B cell (primary cell): Measurements from ENCODE around the gene KRTAP9-4. TPM values are rescaled to one million over a fixed set of nuclear protein-coding genes. Genes with fewer than 3 reads are reported as not detected.

Experiments
- ATAC-seq: fragments of 200-7000 bp; cut with Tn5 transposase; one replicate; pipeline ENCODE4 v1.10.0; 2021; ENCODE audit warnings: low read depth, mild to moderate bottlenecking, moderate number of reproducible peaks, moderate library complexity
- CTCF ChIA-PET: fragments of 350-600 bp; sonication (Branson Sonifier 250); formaldehyde crosslinking; loops from one replicate; lab custom pipeline; 2021; ENCODE audit warnings: antibody characterized with exemption, inconsistent platforms; lab: Charles Lee
- POLR2A ChIA-PET: fragments of 350-600 bp; sonication (Branson Sonifier 250); formaldehyde crosslinking; loops from one replicate; lab custom pipeline; 2021; ENCODE audit warnings: antibody characterized with exemption; lab: Charles Lee
- DNase-seq: peaks from one replicate; pipeline ENCODE4 v3.0.0; 2013
- H2AFZ ChIP-seq: 2 replicates; pipeline ENCODE4 v1.6.1; 2012; ENCODE audit warnings: mild to moderate bottlenecking, low read depth, low read length; ENCODE audit not compliant: insufficient read depth, poor library complexity, severe bottlenecking
- H3K27ac ChIP-seq, 2 donors: 1 replicate in 1 of 2; 2 replicates in 1 of 2; pipeline ENCODE4 v1.5.1; 2012 to 2013; ENCODE audit warnings: low read length in 2 of 2, mild to moderate bottlenecking in 2 of 2, moderate library complexity in 1 of 2
- H3K27me3 ChIP-seq, 4 experiments: fragments of 200-600 bp in 1 of 4; sonication (generic) in 1 of 4; replicated peaks in 1 of 4; 1 replicate in 2 of 4; 2 replicates in 2 of 4; pipeline versions ENCODE4 v1.6.1 to v1.7.0; 2013 to 2016; ENCODE audit warnings: low read length in 3 of 4, mild to moderate bottlenecking in 2 of 4, mixed read lengths in 1 of 4, moderate library complexity in 1 of 4; ENCODE audit not compliant: insufficient read depth in 4 of 4, control insufficient read depth in 3 of 4; ENCODE audit errors: control extremely low read depth in 1 of 4
- H3K36me3 ChIP-seq, 2 experiments: replicated peaks in 1 of 2; 1 replicate in 1 of 2; 2 replicates in 1 of 2; pipeline versions ENCODE4 v1.6.1 to v1.7.1; 2013; ENCODE audit warnings: low read length in 1 of 2; ENCODE audit not compliant: insufficient read depth in 2 of 2, control insufficient read depth in 1 of 2; ENCODE audit errors: control extremely low read depth in 1 of 2, extremely low read depth in 1 of 2
- H3K4me1 ChIP-seq, 2 donors: fragments of 200-600 bp in 1 of 2; sonication (generic) in 1 of 2; 1 replicate in 1 of 2; 2 replicates in 1 of 2; pipeline versions ENCODE4 v1.5.1 to v1.6.1; 2013 to 2017; ENCODE audit warnings: low read length in 2 of 2; ENCODE audit not compliant: control insufficient read depth in 2 of 2, insufficient read depth in 2 of 2
- H3K4me2 ChIP-seq: replicated peaks from 2 replicates; pipeline ENCODE3; 2012; ENCODE audit warnings: mild to moderate bottlenecking, low read depth, low read length; ENCODE audit not compliant: poor library complexity, severe bottlenecking
- H3K4me3 ChIP-seq, 5 experiments: fragments of 200-600 bp in 1 of 5; sonication (generic) in 1 of 5; 1 replicate in 3 of 5; 2 replicates in 2 of 5; pipeline versions ENCODE4 v1.5.1 to v1.7.0; 2011 to 2016; ENCODE audit warnings: low read length in 4 of 5, mild to moderate bottlenecking in 4 of 5, low read depth in 2 of 5, control low read depth in 1 of 5, moderate library complexity in 1 of 5; ENCODE audit not compliant: insufficient read depth in 1 of 5; ENCODE audit errors: control extremely low read depth in 1 of 5, extremely low read depth in 1 of 5
- H3K79me2 ChIP-seq: fragments of 200-600 bp; sonication (generic); one replicate; pipeline ENCODE4 v1.6.0; 2016; ENCODE audit warnings: low read length; ENCODE audit not compliant: control insufficient read depth, insufficient read depth
- H3K9ac ChIP-seq: fragments of 200-600 bp; sonication (generic); 2 replicates; pipeline ENCODE4 v1.6.1; 2017; ENCODE audit warnings: mild to moderate bottlenecking, low read length, moderate library complexity
- H3K9me3 ChIP-seq, 3 donors: one replicate each; pipeline versions ENCODE4 v1.6.1 to v1.7.1; 2013; ENCODE audit warnings: low read length in 2 of 3; ENCODE audit not compliant: control insufficient read depth in 2 of 3, insufficient read depth in 1 of 3; ENCODE audit errors: control extremely low read depth in 1 of 3
- H4K20me1 ChIP-seq: 2 replicates; pipeline ENCODE4 v1.6.0; 2012; ENCODE audit warnings: mild to moderate bottlenecking, low read length; ENCODE audit not compliant: insufficient read depth, control insufficient read depth, poor library complexity, severe bottlenecking
- H3K27ac Mint-ChIP-seq: one replicate; pipeline ENCODE4 v1.8.0; 2021; ENCODE audit warnings: mixed read lengths
- H3K27me3 Mint-ChIP-seq: one replicate; pipeline ENCODE4 v1.8.0; 2021; ENCODE audit warnings: mixed read lengths
- H3K4me1 Mint-ChIP-seq: one replicate; pipeline ENCODE4 v1.8.0; 2021; ENCODE audit warnings: mixed read lengths
- H3K4me3 Mint-ChIP-seq: one replicate; pipeline ENCODE4 v1.8.0; 2021; ENCODE audit warnings: mixed read lengths
- H3K9me3 Mint-ChIP-seq: one replicate; pipeline ENCODE4 v1.8.0; 2022; ENCODE audit warnings: mixed read lengths; ENCODE audit not compliant: insufficient read depth
- EZH2 ChIP-seq: IDR thresholded peaks from 2 replicates; pipeline ENCODE4 v1.6.1; 2012; ENCODE audit warnings: borderline replicate concordance, low read depth, mild to moderate bottlenecking, moderate library complexity, low read length; ENCODE audit not compliant: insufficient read depth, poor library complexity, severe bottlenecking
- WGBS: methylation state at CpG from one replicate; pipeline ENCODE4 v1.1.5; 2013; ENCODE audit warnings: missing lambda C conversion rate; ENCODE audit not compliant: insufficient coverage; 5-methylcytosine and 5-hydroxymethylcytosine counted together
- intact Hi-C: fragments of 100-400 bp; cut with micrococcal nuclease; formaldehyde crosslinking; loops from one replicate; pipeline ENCODE4 v1.10.0; 2022
- polyA plus RNA-seq: library from polyadenylated mRNA; depleted of rRNA; stranded (reverse); fragments of >200 nt; gene quantifications from 2 replicates; pipeline ENCODE4 v1.2.3, GENCODE V29; 2012
- total RNA-seq, 2 donors: library from RNA; stranded (reverse); fragments of 120-200 nt in 1 of 2; gene quantifications; 1 replicate in 1 of 2; 2 replicates in 1 of 2; pipeline versions ENCODE4 v1.2.3 to v1.2.4, GENCODE V29; 2013 to 2022
- TF ChIP-seq, protein P1 (sequence below): fragments of 200-600 bp; IDR thresholded peaks from one replicate; pipeline ENCODE4 v1.8.0; 2022; ENCODE audit warnings: antibody characterized with exemption, mild to moderate bottlenecking

Gene KRTAP9-4
- total and polyA plus RNA-seq, 2 donors (not counting 1 experiment from before 2014, with no cell fraction given) = not detected

DNA sequence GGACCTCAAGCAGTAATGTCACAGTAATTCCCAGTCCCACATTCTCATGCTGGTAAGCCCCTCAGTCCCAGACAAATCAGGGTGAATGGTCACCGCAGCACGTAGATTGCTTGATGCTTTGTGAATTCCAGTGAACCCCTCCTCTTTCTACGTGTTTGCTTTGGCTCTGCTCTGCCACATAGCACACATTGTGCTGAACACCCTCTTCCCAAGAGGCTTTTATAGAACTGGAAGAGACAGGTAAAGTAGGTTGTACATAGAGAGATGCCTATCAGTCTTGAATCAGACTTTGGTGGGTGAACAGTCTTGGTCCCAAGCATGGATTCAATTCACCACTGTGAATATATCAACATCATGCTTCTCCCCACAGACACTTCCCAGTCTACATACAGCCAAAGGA lies 15.1 kb downstream of the KRTAP9-4 start:
- Histone ChIP-seq H4K20me1 (no peaks in the 10 kb centered on the region), H2AFZ (no peak overlapping the region), H3K4me1 (no peaks in the 10 kb centered on the region), H3K27me3 (no peaks in the 10 kb centered on the region), H3K4me2 (no peak overlapping the region), H3K9ac (no peak overlapping the region), H3K4me3 (no peak overlapping the region), H3K36me3 (no peaks in the 10 kb centered on the region), H3K9me3 (no peaks in the 10 kb centered on the region), H3K27ac (no peak overlapping the region), H3K79me2 (no peaks in the 10 kb centered on the region)
- TF ChIP-seq EZH2 = no peak
- TF ChIP-seq, protein P1, sequence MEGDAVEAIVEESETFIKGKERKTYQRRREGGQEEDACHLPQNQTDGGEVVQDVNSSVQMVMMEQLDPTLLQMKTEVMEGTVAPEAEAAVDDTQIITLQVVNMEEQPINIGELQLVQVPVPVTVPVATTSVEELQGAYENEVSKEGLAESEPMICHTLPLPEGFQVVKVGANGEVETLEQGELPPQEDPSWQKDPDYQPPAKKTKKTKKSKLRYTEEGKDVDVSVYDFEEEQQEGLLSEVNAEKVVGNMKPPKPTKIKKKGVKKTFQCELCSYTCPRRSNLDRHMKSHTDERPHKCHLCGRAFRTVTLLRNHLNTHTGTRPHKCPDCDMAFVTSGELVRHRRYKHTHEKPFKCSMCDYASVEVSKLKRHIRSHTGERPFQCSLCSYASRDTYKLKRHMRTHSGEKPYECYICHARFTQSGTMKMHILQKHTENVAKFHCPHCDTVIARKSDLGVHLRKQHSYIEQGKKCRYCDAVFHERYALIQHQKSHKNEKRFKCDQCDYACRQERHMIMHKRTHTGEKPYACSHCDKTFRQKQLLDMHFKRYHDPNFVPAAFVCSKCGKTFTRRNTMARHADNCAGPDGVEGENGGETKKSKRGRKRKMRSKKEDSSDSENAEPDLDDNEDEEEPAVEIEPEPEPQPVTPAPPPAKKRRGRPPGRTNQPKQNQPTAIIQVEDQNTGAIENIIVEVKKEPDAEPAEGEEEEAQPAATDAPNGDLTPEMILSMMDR = no peak
- no peak overlapping the region for H3K27ac Mint-ChIP-seq
- H3K27me3 Mint-ChIP-seq = peaks cover 58% of the 10 kb centered on the region
- intact Hi-C loops = loop anchor here (1.0 kb wide), 1 partner anchor 12 kb away; no protein-coding TSS in a partner anchor
- WGBS = 100% methylated on average over 2 of the region's 3 CpGs
- POLR2A ChIA-PET = no interaction called here
- CTCF ChIA-PET = no interaction called here
- DNase-seq (peak; percentile 0), ATAC-seq (no peak)
- H3K9me3 Mint-ChIP-seq = no peaks in the 10 kb centered on the region
- no peaks in the 10 kb centered on the region for H3K4me1 Mint-ChIP-seq
- no peak overlapping the region for H3K4me3 Mint-ChIP-seq

DNA sequence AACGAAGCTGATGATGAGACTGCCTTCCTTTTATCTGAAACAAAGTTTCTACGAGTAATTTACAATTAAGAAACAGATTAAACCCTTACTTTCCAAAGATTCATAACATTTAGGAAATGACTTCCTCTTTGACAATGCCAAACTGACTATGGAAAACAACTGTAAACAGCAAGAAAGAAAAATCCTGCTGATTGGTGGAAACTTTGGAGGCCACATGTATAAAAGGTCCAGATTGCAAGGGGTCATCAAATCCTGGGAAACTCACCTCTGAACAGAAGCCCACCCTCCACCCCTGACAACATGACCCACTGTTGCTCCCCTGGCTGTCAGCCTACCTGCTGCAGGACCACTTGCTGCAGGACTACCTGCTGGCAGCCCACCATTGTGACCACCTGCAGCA lies 15.6 kb downstream of the KRTAP9-4 start, which contains the start of gene KRTAP9-6:
KRTAP9-6 (plus strand) TSS at position 301 of the 400 bp plus-strand sequence; CDS start at position 301, 0 bp downstream.
- Histone ChIP-seq H3K27me3 (no peaks in the 10 kb centered on the region), H3K36me3 (no peaks in the 10 kb centered on the region), H4K20me1 (no peaks in the 10 kb centered on the region), H3K4me1 (no peaks in the 10 kb centered on the region), H2AFZ (no peak within 1 kb of the TSS), H3K4me2 (no peak within 1 kb of the TSS), H3K4me3 (no peak within 1 kb of the TSS), H3K9me3 (no peaks in the 10 kb centered on the region), H3K79me2 (no peaks in the 10 kb centered on the region), H3K27ac (no peak within 1 kb of the TSS), H3K9ac (no peak within 1 kb of the TSS)
- CTCF ChIA-PET = no interaction called here
- WGBS = 50% methylated on average over 1 of the region's 2 CpGs
- intact Hi-C loops = no loop called here
- Mint-ChIP-seq H3K27me3 (peaks cover 53% of the 10 kb centered on the region), H3K4me1 (no peaks in the 10 kb centered on the region), H3K4me3 (no peak within 1 kb of the TSS), H3K9me3 (no peaks in the 10 kb centered on the region), H3K27ac (no peak within 1 kb of the TSS)
- TF ChIP-seq, protein P1 = no peak
- TF ChIP-seq EZH2 = no peak
- DNase-seq (peak; percentile 1), ATAC-seq (no peak)
- POLR2A ChIA-PET = no interaction called here
